H1 (cell line): ENCODE data around the gene CEP250. TPM values are rescaled to one million over a fixed set of nuclear protein-coding genes. Genes with fewer than 3 reads are reported as not detected.

Experiments used
- CREB1 ChIP-seq: IDR thresholded peaks from 2 replicates; pipeline ENCODE4 v1.6.1; 2012; ENCODE audit warnings: inconsistent platforms
- JUND ChIP-seq: IDR thresholded peaks from 2 replicates; pipeline ENCODE4 v1.6.1; 2011; ENCODE audit warnings: mild to moderate bottlenecking, improper control_type of control experiment, low read length
- PHF8 ChIP-seq: fragments of 200-600 bp; sonication (generic); conservative IDR thresholded peaks from 2 replicates; pipeline ENCODE4 v1.7.1; 2012; ENCODE audit warnings: low read depth, mild to moderate bottlenecking, inconsistent platforms, low read length, moderate library complexity
- polyA plus RNA-seq, 7 experiments: library from polyadenylated mRNA; depleted of rRNA in 3 of 7; stranded (reverse) in 5 of 7; unstranded in 2 of 7; fragments of >200 nt in 5 of 7; fragments of 200-250 nt in 2 of 7; gene quantifications; 1 replicate in 5 of 7; 2 replicates in 1 of 7; 4 replicates in 1 of 7; pipeline versions ENCODE4 v1.2.1 to v1.2.3, GENCODE V29; 2011 to 2013; ENCODE audit warnings: missing spikeins in 2 of 7, mixed read lengths in 2 of 7
- total RNA-seq: library from RNA; stranded (reverse); fragmentation: NEBNext Ultra II Directional; extraction: Animal tissue kit (Norgen Biotek cat#: 25700); gene quantifications from 2 replicates; pipeline ENCODE4 v1.2.1, GENCODE V29; 2021

CEP250 gene
- total and polyA plus RNA-seq, 2 of the 8 experiments (the other 6 are each of a cell fraction or from before 2014, with no cell fraction given), result 2.6 to 33.7 TPM

DNA sequence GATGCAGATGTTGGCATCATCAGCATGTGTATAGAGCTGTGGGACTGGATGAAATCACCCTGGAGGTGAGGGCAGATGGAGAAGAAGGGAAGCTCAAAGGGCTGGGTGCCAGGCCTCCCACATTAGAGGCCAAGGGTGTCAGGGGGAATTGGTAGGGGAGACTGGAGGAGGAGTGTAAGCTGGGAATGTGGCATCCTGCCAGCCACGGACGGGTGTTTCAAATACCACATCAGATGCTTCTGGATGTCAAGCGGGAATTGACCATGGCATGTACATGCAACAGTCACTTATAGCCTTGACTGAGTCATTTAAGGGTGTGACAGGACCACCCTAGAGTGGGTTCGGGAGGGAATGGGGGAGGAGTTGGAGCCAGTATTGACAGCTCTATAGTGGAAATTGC is 96.1 kb downstream of the CEP250 start (continued):
- TF ChIP-seq CREB1 (no peak), PHF8 (no peak), JUND (no peak)
